IMR-90 (cell line): ENCODE results near the gene GCLC. TPM values are rescaled to one million over a fixed set of nuclear protein-coding genes. Genes with fewer than 3 reads are reported as not detected.

Experiments
- ATAC-seq: fragments of 200-7000 bp; cut with Tn5 transposase; 2 replicates; pipeline ENCODE4 v1.9.1; 2020; ENCODE audit warnings: low read depth, mild to moderate bottlenecking, moderate library complexity
- BruUV-seq: library from RNA; stranded (reverse); fragments of 400-500 nt; replicated peaks from 2 replicates; lab custom pipeline; 2021; lab: Mats Ljungman, UMichigan
- CTCF ChIA-PET: fragments of 300-600 bp; formaldehyde crosslinking; extraction: SDS; loops from one replicate; lab custom pipeline; 2021; ENCODE audit warnings: antibody characterized with exemption; lab: Yijun Ruan, JAX
- POLR2A ChIA-PET: fragments of 300-600 bp; sonication (Branson Sonifier 250); formaldehyde crosslinking; loops from one replicate; lab custom pipeline; 2022; ENCODE audit warnings: antibody characterized with exemption; ENCODE audit not compliant: unreplicated experiment; lab: Charles Lee
- DNase-seq: peaks from one replicate; pipeline ENCODE4 v3.0.0; 2013
- H2AFZ ChIP-seq: replicated peaks from 2 replicates; pipeline ENCODE3; 2013; ENCODE audit warnings: low read length, mild to moderate bottlenecking; ENCODE audit not compliant: poor library complexity
- H2AK5ac ChIP-seq: 2 replicates; pipeline ENCODE4 v1.6.1; 2013; ENCODE audit warnings: low read depth, low read length, inconsistent platforms
- H2AK9ac ChIP-seq: replicated peaks from 2 replicates; pipeline ENCODE3; 2013; ENCODE audit warnings: mild to moderate bottlenecking, low read depth, low read length, moderate library complexity; ENCODE audit not compliant: poor library complexity
- H2BK120ac ChIP-seq: 2 replicates; pipeline ENCODE4 v1.6.1; 2013; ENCODE audit warnings: low read depth, low read length, inconsistent platforms
- H2BK15ac ChIP-seq: 3 replicates; pipeline ENCODE4 v1.6.1; 2013; ENCODE audit warnings: low read depth, low read length, inconsistent platforms
- H2BK20ac ChIP-seq: 2 replicates; pipeline ENCODE4 v1.6.1; 2013; ENCODE audit warnings: low read depth, mild to moderate bottlenecking, inconsistent platforms, low read length, moderate library complexity
- H2BK5ac ChIP-seq: 2 replicates; pipeline ENCODE4 v1.6.1; 2013; ENCODE audit warnings: mild to moderate bottlenecking, low read depth, low read length, inconsistent platforms; ENCODE audit not compliant: poor library complexity, severe bottlenecking
- H3K14ac ChIP-seq: replicated peaks from 2 replicates; pipeline ENCODE4 v1.6.1; 2013; ENCODE audit warnings: low read depth, low read length, inconsistent platforms
- H3K18ac ChIP-seq: 2 replicates; pipeline ENCODE4 v1.6.1; 2013; ENCODE audit warnings: low read depth, low read length, control low read depth
- H3K23ac ChIP-seq: 2 replicates; pipeline ENCODE4 v1.6.1; 2013; ENCODE audit warnings: low read depth, low read length, inconsistent platforms
- H3K27ac ChIP-seq: 2 replicates; pipeline ENCODE4 v1.5.1; 2013; ENCODE audit warnings: mild to moderate bottlenecking, control low read depth, low read length; ENCODE audit not compliant: insufficient read depth
- H3K27me3 ChIP-seq: 2 replicates; pipeline ENCODE4 v1.6.1; 2013; ENCODE audit warnings: low read length; ENCODE audit not compliant: control insufficient read depth, insufficient read depth
- H3K36me3 ChIP-seq: 2 replicates; pipeline ENCODE4 v1.6.1; 2013; ENCODE audit warnings: low read length, mixed read lengths; ENCODE audit not compliant: control insufficient read depth, insufficient read depth
- H3K4ac ChIP-seq: 2 replicates; pipeline ENCODE4 v1.6.1; 2013; ENCODE audit warnings: low read depth, low read length, inconsistent platforms
- H3K4me1 ChIP-seq: 2 replicates; pipeline ENCODE4 v1.6.1; 2013; ENCODE audit warnings: low read length, mixed read lengths; ENCODE audit not compliant: control insufficient read depth, insufficient read depth
- H3K4me2 ChIP-seq: 2 replicates; pipeline ENCODE4 v1.6.1; 2013; ENCODE audit warnings: low read depth, mild to moderate bottlenecking, control low read depth, low read length, moderate library complexity
- H3K4me3 ChIP-seq: 2 replicates; pipeline ENCODE4 v1.5.1; 2013; ENCODE audit warnings: low read depth, mild to moderate bottlenecking, control low read depth, low read length, moderate library complexity; ENCODE audit not compliant: insufficient read depth
- H3K56ac ChIP-seq: 2 replicates; pipeline ENCODE4 v1.6.1; 2013; ENCODE audit warnings: low read length, inconsistent platforms; ENCODE audit not compliant: insufficient read depth; ENCODE audit errors: extremely low read depth
- H3K79me1 ChIP-seq, 2 experiments: 2 replicates each; pipeline ENCODE4 v1.6.1; 2013; ENCODE audit warnings: low read length in 2 of 2, inconsistent platforms in 1 of 2, low read depth in 1 of 2
- H3K9ac ChIP-seq: 2 replicates; pipeline ENCODE4 v1.6.1; 2013; ENCODE audit warnings: low read depth, low read length, control low read depth
- H3K9me1 ChIP-seq: 2 replicates; pipeline ENCODE4 v1.6.1; 2013; ENCODE audit warnings: low read length, inconsistent platforms; ENCODE audit not compliant: insufficient read depth
- H3K9me3 ChIP-seq: 2 replicates; pipeline ENCODE4 v1.6.1; 2013; ENCODE audit warnings: low read length; ENCODE audit not compliant: control insufficient read depth, insufficient read depth
- H4K20me1 ChIP-seq: 2 replicates; pipeline ENCODE4 v1.6.1; 2013; ENCODE audit warnings: low read length, inconsistent platforms; ENCODE audit not compliant: insufficient read depth
- H4K5ac ChIP-seq: 2 replicates; pipeline ENCODE4 v1.6.1; 2013; ENCODE audit warnings: mild to moderate bottlenecking, low read depth, low read length, control low read depth
- H4K8ac ChIP-seq, 2 experiments: 2 replicates each; pipeline ENCODE4 v1.6.1; 2013; ENCODE audit warnings: low read depth in 2 of 2, low read length in 2 of 2, control low read depth in 1 of 2, inconsistent platforms in 1 of 2
- H4K91ac ChIP-seq: 2 replicates; pipeline ENCODE4 v1.6.1; 2013; ENCODE audit warnings: low read depth, low read length, inconsistent platforms; ENCODE audit not compliant: insufficient read depth
- NFE2L2 ChIP-seq: fragments of 150-350 bp; IDR thresholded peaks from 2 replicates; pipeline ENCODE4 v1.6.1; 2016; ENCODE audit warnings: low read depth, mild to moderate bottlenecking, low read length
- WGBS, 2 experiments: methylation state at CpG; one replicate each; pipeline versions ENCODE4 v1.1.5 to v1.1.7; 2013; ENCODE audit warnings: missing lambda C conversion rate in 2 of 2; ENCODE audit not compliant: insufficient read length in 1 of 2; ENCODE audit errors: extremely low coverage in 2 of 2; 5-methylcytosine and 5-hydroxymethylcytosine counted together
- dilution Hi-C: fragments of 300-500 bp; cut with HindIII; formaldehyde crosslinking; loops from one replicate; pipeline ENCODE4 v1.14.3; 2018; ENCODE audit warnings: low sequenced_read_pairs; ENCODE audit not compliant: unreplicated experiment
- in situ Hi-C: fragments of 300-500 bp; cut with MboI; formaldehyde crosslinking; loops from 3 replicates; pipeline ENCODE4 v1.14.3; 2019; ENCODE audit warnings: low sequenced_read_pairs, inconsistent platforms, mixed read lengths
- intact Hi-C: fragments of 100-400 bp; cut with micrococcal nuclease; formaldehyde crosslinking; loops from 2 replicates; pipeline ENCODE4 v1.10.0; 2022
- polyA plus RNA-seq, 3 experiments: library from polyadenylated mRNA; depleted of rRNA; stranded (reverse); fragments of >200 nt; gene quantifications; 2 replicates each; pipeline ENCODE4 v1.2.3, GENCODE V29; 2012; ENCODE audit warnings: low replicate concordance in 1 of 3
- total RNA-seq: library from RNA; depleted of rRNA; stranded (reverse); fragments of >200 nt; gene quantifications from 2 replicates; pipeline ENCODE4 v1.2.3, GENCODE V29; 2012

GCLC gene
- total and polyA plus RNA-seq, 2 of the 4 experiments (the other 2 are of a cell fraction), result 14.2 to 24.2 TPM

GRCh38 chr6:53458105-53458866, 86.6 kb downstream of the GCLC start:
- H2AK5ac ChIP-seq, result no peak overlapping the region
- BruUV-seq, result no TSS peak
- no peak for DNase-seq
- no peaks in the 10 kb centered on the region for H3K9me1 ChIP-seq
- H4K5ac ChIP-seq, result no peak overlapping the region
- no peak overlapping the region for H3K27ac ChIP-seq
- H3K27me3 ChIP-seq, result peaks cover 9% of the 10 kb centered on the region; the same call in 1 of the 2 replicates
- no peaks in the 10 kb centered on the region for H4K20me1 ChIP-seq
- no peak for ATAC-seq
- no peak overlapping the region for H2BK15ac ChIP-seq
- no peak overlapping the region for H4K8ac ChIP-seq
- no peak overlapping the region for H3K56ac ChIP-seq
- no peak overlapping the region for H3K23ac ChIP-seq
- WGBS, 2 experiments, result no CpG with 5 or more reads among the region's 3 CpGs
- in situ Hi-C loops (no loop called here), intact Hi-C loops (no loop called here), dilution Hi-C loops (no loop called here)
- no peak overlapping the region for H3K18ac ChIP-seq
- TF ChIP-seq NFE2L2, result no peak
- H3K14ac ChIP-seq, result no peak overlapping the region
- H3K9ac ChIP-seq, result no peak overlapping the region
- H2BK20ac ChIP-seq, result no peak overlapping the region
- no peaks in the 10 kb centered on the region for H3K36me3 ChIP-seq
- CTCF ChIA-PET, result interaction anchor here (0.7 kb wide), 1 partner anchor 24 kb away, joined by 3 read pairs; no protein-coding TSS in a partner anchor
- H3K4ac ChIP-seq, result no peak overlapping the region
- no peak overlapping the region for H4K91ac ChIP-seq
- no peak overlapping the region for H2AK9ac ChIP-seq
- H3K9me3 ChIP-seq, result no peaks in the 10 kb centered on the region; the same call in 1 of the 2 replicates
- no peak overlapping the region for H2AFZ ChIP-seq
- H3K4me2 ChIP-seq, result no peak overlapping the region
- H3K79me1 ChIP-seq, result no peaks in the 10 kb centered on the region
- no peak overlapping the region for H2BK5ac ChIP-seq
- H3K4me3 ChIP-seq, result no peak overlapping the region
- peaks cover 2% of the 10 kb centered on the region; the same call in 1 of the 2 replicates for H3K4me1 ChIP-seq
- no peak overlapping the region for H2BK120ac ChIP-seq
- POLR2A ChIA-PET, result interaction anchor here (0.6 kb wide), 1 partner anchor 1205 kb away, joined by 3 read pairs; no protein-coding TSS in a partner anchor
